Coronary artery (tissue), 2 donors: ENCODE data around the gene IGF1R.

Experiments used
- DNase-seq: peaks from one replicate; pipeline ENCODE4 v3.0.0-alpha.2; 2017; ENCODE audit warnings: low spot score
- H3K27ac ChIP-seq, 2 donors: fragments of 200-600 bp; sonication (generic); one replicate each; pipeline ENCODE4 v1.5.1; 2016 to 2019
- H3K4me3 ChIP-seq: fragments of 200-600 bp; sonication (generic); 2 replicates; pipeline ENCODE4 v1.5.1; 2016; ENCODE audit warnings: mild to moderate bottlenecking, moderate library complexity
- CTCF ChIP-seq: fragments of 200-600 bp; sonication (generic); IDR thresholded peaks from one replicate; pipeline ENCODE4 v1.5.1; 2019; ENCODE audit warnings: antibody characterized with exemption

Gene IGF1R

DNA sequence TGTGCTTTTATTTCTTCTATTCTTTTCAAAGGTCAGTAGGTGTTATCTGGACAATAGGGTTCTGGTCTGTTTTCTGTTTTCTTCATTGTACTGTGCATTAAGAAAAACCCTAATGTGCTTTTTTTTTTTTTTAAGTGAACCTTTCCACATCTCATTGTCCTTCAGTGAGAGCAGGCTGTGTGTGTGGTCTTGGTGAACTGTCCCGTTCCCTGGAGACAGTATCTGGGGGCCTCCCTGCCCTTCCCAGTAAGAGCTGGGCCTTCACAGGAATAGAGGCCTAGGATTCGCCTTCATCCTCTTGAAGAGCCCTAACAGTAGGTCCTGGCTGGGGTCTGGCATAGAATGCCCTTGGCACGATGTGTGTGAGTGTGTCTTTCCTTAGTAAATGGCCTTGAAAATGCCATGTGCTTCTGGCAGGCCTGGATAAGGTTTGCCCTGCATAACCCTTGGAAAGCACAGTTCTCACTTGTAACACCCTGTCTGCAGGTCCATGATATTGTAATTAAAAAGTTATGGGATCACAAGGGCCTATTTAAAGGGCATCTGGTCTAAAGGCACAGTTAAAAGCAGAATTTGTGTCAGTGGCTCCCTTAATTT, 81.2 kb downstream of the IGF1R start:
- H3K27ac ChIP-seq = peak overlapping the region; percentile 91 to 96
- H3K4me3 ChIP-seq = no peak overlapping the region
- no peak for DNase-seq
- TF ChIP-seq CTCF = no peak

DNA sequence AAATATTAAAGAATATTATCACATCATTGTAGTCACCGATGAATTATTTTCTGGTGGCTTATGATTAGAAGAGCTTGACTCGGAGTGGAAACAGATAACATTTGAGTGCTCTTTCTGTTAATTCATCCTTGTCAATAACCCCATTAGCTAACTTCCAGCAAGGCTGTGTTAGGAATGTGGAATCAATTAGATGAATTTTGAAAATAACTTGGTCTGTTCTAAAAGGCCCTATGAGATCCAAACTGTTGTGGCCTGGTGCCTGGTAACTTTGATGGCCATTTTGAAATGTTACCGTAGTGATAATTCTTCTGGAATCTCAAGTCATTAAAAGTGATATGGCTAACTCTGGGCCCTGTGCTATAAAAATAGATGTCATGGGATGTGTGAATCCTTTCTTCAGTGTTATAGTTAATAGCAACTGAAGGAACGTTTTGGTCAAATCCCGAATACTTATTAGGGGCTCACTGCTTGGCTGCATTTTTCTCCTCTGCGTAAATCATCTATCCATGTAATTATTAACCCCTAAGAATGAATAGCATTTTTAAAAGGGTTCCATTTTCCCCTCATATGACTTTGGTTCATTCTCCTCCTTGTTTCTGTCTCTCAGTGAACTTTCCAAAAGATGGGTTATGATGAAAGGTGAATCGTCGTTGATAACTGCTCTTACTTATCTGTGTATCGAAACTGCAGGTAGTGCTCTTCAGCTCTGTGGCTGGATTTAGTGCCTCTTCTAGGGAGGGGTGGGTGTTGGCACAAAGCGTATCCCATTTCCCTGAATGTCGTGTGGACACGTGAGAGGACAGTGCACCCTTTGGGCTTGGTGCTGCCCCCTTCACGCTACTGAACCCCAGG, 82.7 kb downstream of the IGF1R start:
- DNase-seq = no peak
- Histone ChIP-seq H3K4me3 (no peak overlapping the region), H3K27ac (peak overlapping the region; percentile 22 to 96)
- TF ChIP-seq CTCF = no peak

GRCh38 chr15:98731712-98732450, 83.5 kb downstream of the IGF1R start:
- Histone ChIP-seq H3K27ac (peak overlapping the region in 1 of 2 donors; percentile 96), H3K4me3 (no peak overlapping the region)
- no peak for TF ChIP-seq CTCF
- no peak for DNase-seq

DNA sequence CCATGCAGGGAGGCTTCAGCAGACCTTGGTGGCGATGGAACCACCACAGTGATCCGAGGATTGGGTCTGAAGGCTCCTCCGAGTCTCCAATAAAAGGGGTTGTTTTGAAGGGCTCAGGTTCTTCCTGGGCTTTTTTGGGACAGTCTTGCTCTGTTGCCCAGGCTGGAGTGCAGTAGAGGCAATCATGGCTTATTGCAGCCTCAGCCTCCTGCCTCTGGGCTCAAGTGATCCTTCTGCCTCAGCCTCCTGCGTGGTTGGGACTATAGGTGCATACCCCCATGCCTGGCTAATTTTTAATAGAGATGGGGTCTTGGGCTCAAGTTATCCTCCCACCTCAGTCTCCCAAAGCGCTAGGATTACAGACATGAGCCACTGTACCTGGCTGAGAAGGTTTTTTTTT, 84.8 kb downstream of the IGF1R start:
- H3K27ac ChIP-seq = no peak overlapping the region
- no peak overlapping the region for H3K4me3 ChIP-seq
- no peak for DNase-seq
- TF ChIP-seq CTCF = no peak

GRCh38 chr15:98734466-98735199, 86.3 kb downstream of the IGF1R start:
- peak overlapping the region; percentile 9 for H3K4me3 ChIP-seq
- DNase-seq = no peak
- TF ChIP-seq CTCF = no peak
- H3K27ac ChIP-seq = peak overlapping the region; percentile 12 to 62

- peak overlapping the region; percentile 12 to 30 for H3K27ac ChIP-seq
- DNase-seq = no peak
- no peak for TF ChIP-seq CTCF
- peak overlapping the region; percentile 9 for H3K4me3 ChIP-seq
These were observed 87.0 kb downstream of the IGF1R start for GRCh38 chr15:98735304-98735703.
